ENCODE results near the gene HLTF. TPM values are rescaled to one million over a fixed set of nuclear protein-coding genes. Genes with fewer than 3 reads are reported as not detected.

Gene HLTF
- total and polyA plus RNA-seq, 2 donors (not counting 1 experiment from before 2014, with no cell fraction given) = 22.1 to 67.2 TPM

DNA sequence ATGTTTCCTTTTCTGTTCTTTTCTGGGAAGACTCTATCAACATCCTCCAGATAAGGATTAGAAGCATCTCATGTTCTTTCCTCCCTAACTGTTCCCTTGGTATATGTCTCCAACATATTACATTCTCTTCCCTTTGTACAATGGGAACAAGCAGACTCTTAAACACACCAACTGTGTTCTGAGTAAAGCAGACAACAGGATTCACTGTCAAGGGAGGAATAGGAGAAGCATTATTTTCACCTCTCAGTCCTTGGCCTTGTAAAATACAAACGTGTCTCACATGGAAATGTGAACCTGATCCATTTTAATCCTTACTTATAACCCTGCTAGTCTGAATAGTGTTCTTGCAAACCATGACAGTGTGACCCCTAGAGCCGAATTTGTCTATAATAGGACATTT is 75.4 kb downstream of the HLTF start:
- Histone ChIP-seq H3K27me3 (ENCODE audit: control insufficient read depth, insufficient read depth, low read length) (no peaks in the 10 kb centered on the region), H3K4me2 (ENCODE audit: extremely low read depth, insufficient read depth, low read length) (no peak overlapping the region), H3K4me1 (ENCODE audit: control insufficient read depth, extremely low read depth, insufficient read depth, low read length) (peaks cover 18% of the 10 kb centered on the region), H3K9me3 (ENCODE audit: control insufficient read depth, insufficient read depth, low read depth, low read length) (no peaks in the 10 kb centered on the region), H2AFZ (ENCODE audit: low read length) (no peak overlapping the region), H3K27ac (ENCODE audit: insufficient read depth, low read length) (no peak overlapping the region), H3K9ac (ENCODE audit: insufficient read depth, low read length) (no peak overlapping the region), H4K20me1 (ENCODE audit: control insufficient read depth, extremely low read depth, insufficient read depth, low read length) (no peaks in the 10 kb centered on the region), H3K36me3 (ENCODE audit: control insufficient read depth, insufficient read depth, low read length) (peaks cover 21% of the 10 kb centered on the region), H3K79me2 (ENCODE audit: control insufficient read depth, insufficient read depth, low read length) (no peaks in the 10 kb centered on the region), H3K4me3 (replicated peaks in 1 of 4; ENCODE audit: control extremely low read depth in 1 of 4, insufficient read depth in 1 of 4, low read depth in 3 of 4, low read length in 4 of 4) (no peak overlapping the region)
- TF ChIP-seq, protein P1, sequence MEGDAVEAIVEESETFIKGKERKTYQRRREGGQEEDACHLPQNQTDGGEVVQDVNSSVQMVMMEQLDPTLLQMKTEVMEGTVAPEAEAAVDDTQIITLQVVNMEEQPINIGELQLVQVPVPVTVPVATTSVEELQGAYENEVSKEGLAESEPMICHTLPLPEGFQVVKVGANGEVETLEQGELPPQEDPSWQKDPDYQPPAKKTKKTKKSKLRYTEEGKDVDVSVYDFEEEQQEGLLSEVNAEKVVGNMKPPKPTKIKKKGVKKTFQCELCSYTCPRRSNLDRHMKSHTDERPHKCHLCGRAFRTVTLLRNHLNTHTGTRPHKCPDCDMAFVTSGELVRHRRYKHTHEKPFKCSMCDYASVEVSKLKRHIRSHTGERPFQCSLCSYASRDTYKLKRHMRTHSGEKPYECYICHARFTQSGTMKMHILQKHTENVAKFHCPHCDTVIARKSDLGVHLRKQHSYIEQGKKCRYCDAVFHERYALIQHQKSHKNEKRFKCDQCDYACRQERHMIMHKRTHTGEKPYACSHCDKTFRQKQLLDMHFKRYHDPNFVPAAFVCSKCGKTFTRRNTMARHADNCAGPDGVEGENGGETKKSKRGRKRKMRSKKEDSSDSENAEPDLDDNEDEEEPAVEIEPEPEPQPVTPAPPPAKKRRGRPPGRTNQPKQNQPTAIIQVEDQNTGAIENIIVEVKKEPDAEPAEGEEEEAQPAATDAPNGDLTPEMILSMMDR (conservative IDR thresholded peaks at IDR 0.05 in 1 of 2, IDR thresholded peaks at IDR 0.05 in 1 of 2; ENCODE audit: low read depth in 1 of 2, low read length in 2 of 2) = no peak
- no peak for TF ChIP-seq EZH2 (IDR thresholded peaks at IDR 0.05; ENCODE audit: low read length, missing control alignments)
- no peak for DNase-seq (ENCODE audit: low read depth in 2 of 2)

DNA sequence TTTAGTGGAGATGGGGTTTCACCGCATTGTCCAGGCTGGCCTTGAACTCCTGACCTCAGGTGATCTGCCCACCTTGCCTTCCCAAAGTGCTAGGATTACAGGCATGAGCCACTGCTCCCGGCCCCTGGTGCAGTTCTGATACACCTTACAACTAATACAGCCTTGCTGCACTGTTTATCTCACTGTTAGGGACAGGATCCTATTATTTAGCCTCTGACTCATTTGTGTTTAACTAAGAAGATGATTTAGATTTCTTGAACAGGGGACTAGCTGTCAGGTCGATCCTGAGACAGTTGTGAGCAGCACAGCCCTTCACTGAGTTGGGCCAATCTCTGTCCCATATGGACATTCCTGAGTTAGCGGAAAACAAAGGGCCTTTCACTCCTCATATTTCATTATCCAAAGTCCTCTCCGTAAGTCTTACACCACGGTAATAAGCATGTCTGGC is 75.8 kb downstream of the HLTF start:
- Histone ChIP-seq H3K4me3 (replicated peaks in 1 of 4; ENCODE audit: control extremely low read depth in 1 of 4, insufficient read depth in 1 of 4, low read depth in 3 of 4, low read length in 4 of 4) (no peak overlapping the region), H3K27me3 (ENCODE audit: control insufficient read depth, insufficient read depth, low read length) (no peaks in the 10 kb centered on the region), H3K9me3 (ENCODE audit: control insufficient read depth, insufficient read depth, low read depth, low read length) (no peaks in the 10 kb centered on the region), H2AFZ (ENCODE audit: low read length) (no peak overlapping the region), H3K36me3 (ENCODE audit: control insufficient read depth, insufficient read depth, low read length) (peaks cover 21% of the 10 kb centered on the region), H3K9ac (ENCODE audit: insufficient read depth, low read length) (no peak overlapping the region), H3K79me2 (ENCODE audit: control insufficient read depth, insufficient read depth, low read length) (no peaks in the 10 kb centered on the region), H3K4me1 (ENCODE audit: control insufficient read depth, extremely low read depth, insufficient read depth, low read length) (peaks cover 18% of the 10 kb centered on the region), H3K27ac (ENCODE audit: insufficient read depth, low read length) (no peak overlapping the region), H4K20me1 (ENCODE audit: control insufficient read depth, extremely low read depth, insufficient read depth, low read length) (no peaks in the 10 kb centered on the region), H3K4me2 (ENCODE audit: extremely low read depth, insufficient read depth, low read length) (no peak overlapping the region)
- peak; percentile 58 to 62 for DNase-seq (ENCODE audit: low read depth in 2 of 2)
- TF ChIP-seq, protein P1 (conservative IDR thresholded peaks at IDR 0.05 in 1 of 2, IDR thresholded peaks at IDR 0.05 in 1 of 2; ENCODE audit: low read depth in 1 of 2, low read length in 2 of 2) = no peak
- TF ChIP-seq EZH2 (IDR thresholded peaks at IDR 0.05; ENCODE audit: low read length, missing control alignments) = no peak

- H3K79me2 ChIP-seq (ENCODE audit: control insufficient read depth, insufficient read depth, low read length) = no peaks in the 10 kb centered on the region
- H3K9ac ChIP-seq (ENCODE audit: insufficient read depth, low read length) = no peak overlapping the region
- H3K27me3 ChIP-seq (ENCODE audit: control insufficient read depth, insufficient read depth, low read length) = no peaks in the 10 kb centered on the region
- no peak overlapping the region for H3K4me3 ChIP-seq (replicated peaks in 1 of 4; ENCODE audit: control extremely low read depth in 1 of 4, insufficient read depth in 1 of 4, low read depth in 3 of 4, low read length in 4 of 4)
- no peak overlapping the region for H2AFZ ChIP-seq (ENCODE audit: low read length)
- no peaks in the 10 kb centered on the region for H3K9me3 ChIP-seq (ENCODE audit: control insufficient read depth, insufficient read depth, low read depth, low read length)
- TF ChIP-seq, protein P1 (conservative IDR thresholded peaks at IDR 0.05 in 1 of 2, IDR thresholded peaks at IDR 0.05 in 1 of 2; ENCODE audit: low read depth in 1 of 2, low read length in 2 of 2) = no peak
- no peak for TF ChIP-seq EZH2 (IDR thresholded peaks at IDR 0.05; ENCODE audit: low read length, missing control alignments)
- peaks cover 21% of the 10 kb centered on the region for H3K36me3 ChIP-seq (ENCODE audit: control insufficient read depth, insufficient read depth, low read length)
- no peaks in the 10 kb centered on the region for H4K20me1 ChIP-seq (ENCODE audit: control insufficient read depth, extremely low read depth, insufficient read depth, low read length)
- H3K27ac ChIP-seq (ENCODE audit: insufficient read depth, low read length) = no peak overlapping the region
- DNase-seq (ENCODE audit: low read depth in 2 of 2) = peak in 1 of 2 donors; percentile 39
- H3K4me2 ChIP-seq (ENCODE audit: extremely low read depth, insufficient read depth, low read length) = no peak overlapping the region
- H3K4me1 ChIP-seq (ENCODE audit: control insufficient read depth, extremely low read depth, insufficient read depth, low read length) = peaks cover 12% of the 10 kb centered on the region
These were observed 76.6 kb downstream of the HLTF start for GRCh38 chr3:149009732-149010131.
